EL (cell line): ENCODE results near the gene EXOC6B.

Source experiments
- DNase-seq: peaks from one replicate; pipeline ENCODE4 v3.0.0-alpha.2; 2016

Gene EXOC6B

DNA sequence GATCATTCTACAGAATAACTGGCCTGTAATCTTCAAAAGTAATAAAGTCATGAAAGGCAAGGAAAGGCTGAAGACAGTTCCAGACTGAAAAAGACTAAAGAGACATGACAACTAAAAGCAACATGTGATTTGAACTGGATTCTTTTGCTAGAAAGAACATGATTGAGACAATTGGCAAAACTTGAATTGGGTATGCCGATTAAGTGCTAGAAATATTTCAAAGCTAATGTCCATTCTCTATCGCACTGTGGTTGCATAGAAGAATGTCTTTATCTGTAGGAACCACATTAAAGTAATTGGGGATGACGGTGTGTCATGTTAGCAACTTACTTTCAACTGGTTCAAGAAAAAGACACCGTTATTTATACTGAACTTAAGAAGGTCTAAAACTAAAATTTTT is 98.5 kb downstream of the EXOC6B start:
- no peak for DNase-seq

DNA sequence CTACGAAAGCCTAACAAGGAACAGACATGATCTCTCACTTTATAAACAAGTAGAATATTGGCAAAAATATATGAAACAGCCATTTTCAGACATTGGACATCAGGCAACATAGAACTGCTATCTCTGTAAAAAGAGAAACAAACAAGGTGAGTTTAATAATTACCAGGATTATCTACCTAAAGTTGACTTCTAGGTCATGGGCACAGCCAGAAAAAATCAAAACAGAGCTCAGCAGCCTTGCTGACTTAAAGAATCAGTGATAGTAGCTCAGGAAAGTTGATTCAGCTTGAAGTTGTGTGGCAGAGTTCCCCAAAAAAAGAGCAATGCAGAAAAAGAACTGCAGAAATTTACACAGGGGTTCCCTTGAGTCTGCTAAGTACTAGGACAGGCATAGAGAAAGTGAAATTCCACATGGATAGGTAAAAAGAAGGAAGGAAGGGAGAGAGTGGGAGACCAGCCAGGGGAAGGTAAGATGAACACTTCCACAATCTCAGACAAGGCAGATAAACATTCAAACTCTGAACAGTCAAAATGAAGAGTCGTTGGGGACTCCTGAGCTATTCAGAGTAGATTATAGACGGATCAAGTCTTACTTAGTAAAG is 102.0 kb downstream of the EXOC6B start:
- no peak for DNase-seq

DNA sequence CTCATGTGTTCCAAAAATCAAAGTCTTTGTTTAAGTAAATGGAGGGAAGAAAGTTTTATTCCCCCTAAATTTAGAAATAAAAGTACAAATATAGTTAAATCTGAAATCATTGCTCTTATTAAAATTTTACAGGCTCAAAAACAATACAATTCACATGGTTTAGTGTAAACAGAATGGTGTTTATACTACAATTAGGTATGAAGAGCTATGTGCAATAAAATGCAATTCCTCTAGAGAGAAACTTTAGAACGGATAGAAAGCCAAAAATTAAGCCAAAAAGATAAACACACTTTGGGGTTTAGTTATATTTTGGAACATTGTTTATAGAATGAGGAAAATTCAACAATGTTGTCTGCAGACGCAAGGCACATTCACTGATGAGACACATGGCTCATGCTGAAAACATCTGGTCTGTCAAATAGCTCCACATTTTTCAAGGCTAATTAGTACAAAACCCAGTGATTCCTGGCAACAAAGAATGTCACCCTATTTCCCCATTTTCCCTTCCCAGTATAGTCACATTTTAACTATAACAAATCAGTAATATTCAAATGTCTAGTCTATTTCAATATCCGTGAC is 103.3 kb downstream of the EXOC6B start:
- DNase-seq = peak; percentile 71

DNA sequence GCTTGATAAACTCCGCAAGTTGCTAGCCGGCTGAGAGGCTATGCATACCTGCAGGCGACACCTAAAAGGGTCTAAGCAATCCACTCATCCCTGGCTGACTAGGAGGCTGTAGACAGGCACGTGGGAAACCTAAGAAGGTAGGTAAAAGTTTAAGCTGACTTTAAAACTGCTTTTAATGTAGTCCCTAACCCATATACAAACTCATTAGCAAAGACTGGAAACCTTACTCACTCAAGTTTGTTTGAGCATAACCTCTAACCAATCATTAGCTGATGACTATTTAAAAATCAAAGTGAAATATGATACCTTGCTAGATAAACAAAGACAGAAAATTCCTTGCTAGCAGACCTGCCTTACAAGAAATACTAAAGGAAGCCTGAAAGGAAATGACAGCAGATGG is 106.4 kb downstream of the EXOC6B start:
- DNase-seq = peak; percentile 4

DNA sequence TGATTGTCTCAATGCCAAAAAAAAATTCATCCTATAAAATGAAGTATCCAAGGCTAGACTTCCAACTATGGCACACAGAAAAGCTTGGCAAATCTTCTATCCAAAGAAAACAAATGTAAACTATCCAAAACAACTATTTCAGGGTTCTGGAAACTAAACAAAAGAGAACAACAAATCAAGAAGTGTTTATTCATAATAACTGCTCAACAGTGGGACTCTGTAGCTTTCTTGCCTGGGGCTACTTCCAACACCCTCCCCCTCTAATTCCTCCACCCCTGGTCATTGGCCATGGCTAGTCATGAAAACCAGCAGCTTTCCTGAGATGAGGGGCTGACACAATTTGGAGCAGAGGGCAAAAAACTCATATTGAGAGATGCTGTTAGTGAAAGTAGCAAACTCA is 107.0 kb downstream of the EXOC6B start:
- peak; percentile 10 for DNase-seq

DNA sequence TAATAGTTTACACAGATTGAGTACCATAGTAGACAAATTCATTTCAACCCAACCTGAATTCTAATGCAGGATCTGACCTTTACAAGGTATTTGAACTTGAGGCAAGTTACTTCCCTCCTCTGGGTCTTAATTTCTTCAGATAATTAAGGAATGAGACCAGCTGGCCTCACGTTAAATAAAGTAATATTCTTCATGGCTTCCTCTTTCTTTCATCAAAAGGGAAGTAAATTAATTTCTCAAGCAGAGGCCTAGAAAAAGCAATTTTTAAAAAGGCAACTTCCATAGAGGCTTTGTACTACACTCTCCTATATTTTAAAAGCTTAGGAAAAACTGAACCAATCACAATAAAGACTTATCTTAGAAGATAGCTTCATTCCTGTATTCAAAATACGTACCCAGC is 109.2 kb downstream of the EXOC6B start:
- DNase-seq = no peak

DNA sequence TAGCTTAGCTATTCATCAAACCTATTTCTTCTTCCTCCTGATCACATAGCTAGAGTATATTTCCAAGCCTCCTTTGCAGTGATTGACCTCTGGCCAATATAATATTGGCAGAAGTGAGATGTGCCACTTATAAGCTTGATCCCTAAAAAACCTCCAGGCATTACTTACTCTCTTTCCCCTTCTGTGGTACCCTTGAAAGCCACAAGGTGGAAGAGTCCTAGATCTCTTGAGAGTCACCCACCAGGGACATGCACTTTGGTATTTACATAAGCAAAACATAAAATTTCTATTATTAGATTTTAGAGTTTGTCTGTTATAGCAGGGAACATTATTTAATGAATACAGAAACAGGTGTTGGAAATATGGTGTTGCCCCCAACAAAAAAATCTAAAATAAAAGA is 112.0 kb downstream of the EXOC6B start:
- no peak for DNase-seq

DNA sequence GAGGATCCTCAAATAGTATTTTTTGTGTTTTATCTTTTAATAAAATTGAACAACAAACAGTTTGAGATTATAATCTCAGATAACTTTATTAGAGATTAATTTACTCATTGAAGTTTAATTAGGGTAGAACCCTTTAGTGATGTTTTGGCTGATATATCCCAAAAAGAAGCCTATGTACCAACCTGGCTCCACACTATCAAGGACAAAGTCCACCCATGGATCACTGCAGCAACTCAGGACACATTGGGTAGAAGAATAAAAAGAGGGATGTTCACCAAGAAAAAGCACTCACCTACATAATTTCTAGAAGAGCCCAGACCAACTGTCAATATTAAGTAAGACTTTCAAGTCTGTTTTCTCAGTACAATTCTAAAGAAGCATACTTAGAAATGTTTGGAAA is 112.9 kb downstream of the EXOC6B start:
- DNase-seq = no peak

DNA sequence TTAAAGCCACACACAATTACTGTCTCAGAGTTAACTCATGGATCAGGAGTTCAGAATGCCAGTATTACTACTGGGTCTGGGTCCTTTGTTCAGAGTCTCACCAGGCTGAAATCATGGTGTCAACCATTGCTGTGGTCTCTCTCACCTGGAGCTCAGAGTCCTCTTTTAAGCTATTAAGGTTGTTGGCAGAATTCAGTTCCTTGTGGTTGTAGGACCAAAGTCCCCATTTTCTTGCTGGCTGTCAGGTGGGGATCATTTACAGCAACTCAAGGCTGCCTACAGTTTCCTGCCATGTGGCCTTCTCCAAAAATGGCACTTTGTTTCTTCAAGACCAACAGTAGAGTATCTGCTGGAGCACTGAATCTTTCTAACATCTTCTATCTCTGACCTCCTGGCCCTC is 113.5 kb downstream of the EXOC6B start:
- no peak for DNase-seq

DNA sequence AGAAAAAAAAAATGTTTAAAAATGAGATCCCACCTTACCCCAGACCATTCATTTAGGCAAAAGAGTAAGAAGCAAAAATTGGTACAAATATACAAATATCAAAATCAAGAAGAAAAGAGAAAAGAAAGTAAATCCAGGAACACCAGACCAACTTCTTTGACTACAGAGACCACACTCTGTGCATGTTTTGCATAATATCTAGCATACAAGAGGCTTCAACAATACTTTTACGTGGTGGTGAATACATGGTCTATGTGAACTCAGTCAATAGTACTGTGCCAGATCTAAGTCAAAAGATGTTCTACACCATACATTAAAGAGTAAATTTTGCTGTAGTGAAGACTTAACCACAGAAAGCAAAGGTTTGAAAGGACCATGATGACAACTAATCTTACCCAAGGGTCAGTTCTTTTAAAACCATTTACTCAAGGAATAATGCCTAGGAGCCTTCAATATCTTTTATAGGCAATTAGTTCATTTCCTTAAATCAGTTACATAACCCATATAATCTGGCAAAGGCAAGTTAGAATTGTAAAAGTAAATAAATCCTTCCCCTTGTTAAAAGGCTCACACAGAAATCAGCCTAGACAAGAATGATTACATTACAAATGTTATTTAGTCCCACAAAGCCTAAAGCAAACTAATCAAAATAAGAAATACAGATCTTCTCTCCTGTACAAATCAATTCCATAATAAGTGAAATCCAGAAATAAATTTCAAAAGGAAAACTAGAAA is 115.2 kb downstream of the EXOC6B start:
- no peak for DNase-seq

DNA sequence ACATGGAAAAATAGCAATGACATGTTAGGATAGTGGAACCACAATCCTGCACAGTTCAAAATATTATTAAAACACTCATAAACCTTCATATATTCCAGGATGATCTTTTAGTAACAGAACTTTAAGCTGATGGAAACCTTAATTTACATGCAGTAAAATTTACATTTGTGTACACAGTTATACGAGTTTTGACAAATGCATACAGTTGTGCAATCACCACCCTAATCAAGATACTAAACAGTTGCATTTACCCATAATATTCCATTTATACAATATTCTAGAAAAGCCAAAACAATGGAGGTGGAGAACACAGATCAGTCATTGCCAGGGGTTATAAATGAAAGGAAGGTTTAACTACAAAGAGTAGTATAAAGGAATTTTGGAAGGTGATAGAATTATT is 117.6 kb downstream of the EXOC6B start:
- DNase-seq = no peak

DNA sequence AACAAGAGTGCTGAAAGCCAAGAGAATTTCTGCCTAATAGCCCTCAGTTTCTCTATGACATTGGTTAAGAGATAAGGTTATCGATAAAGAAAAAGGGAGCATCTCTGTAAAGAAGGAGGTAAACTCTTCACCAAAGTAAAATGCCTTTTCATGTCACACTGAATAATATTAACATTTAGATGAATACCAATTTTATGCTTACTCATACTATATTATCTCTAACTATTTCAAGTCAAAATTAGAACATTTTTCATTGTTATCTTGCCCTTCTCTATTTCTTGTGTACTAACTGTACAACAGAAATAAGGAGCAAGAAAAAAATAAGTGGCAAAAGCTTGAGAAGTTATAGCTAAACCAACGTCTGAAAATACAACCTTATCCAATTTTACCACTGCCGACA is 127.5 kb downstream of the EXOC6B start:
- DNase-seq = no peak

DNA sequence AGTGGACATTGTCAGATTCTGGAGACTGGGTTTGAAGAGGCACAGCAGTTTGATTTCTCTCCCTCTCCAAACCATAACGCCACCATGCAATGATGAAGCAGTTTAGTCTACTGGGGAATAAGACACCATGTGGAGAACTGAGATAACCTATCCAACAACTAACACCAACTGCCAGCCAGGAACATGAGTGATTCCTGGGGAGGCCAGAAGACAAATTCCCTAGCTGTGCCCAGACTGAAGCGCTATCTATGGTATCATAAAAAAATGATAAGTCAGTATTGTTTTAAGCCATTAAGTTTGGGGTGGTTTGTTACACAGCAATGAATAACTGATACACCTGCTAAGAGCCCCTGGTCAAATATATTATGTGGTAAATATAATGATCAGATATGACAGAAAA is 129.3 kb downstream of the EXOC6B start:
- DNase-seq = no peak

DNA sequence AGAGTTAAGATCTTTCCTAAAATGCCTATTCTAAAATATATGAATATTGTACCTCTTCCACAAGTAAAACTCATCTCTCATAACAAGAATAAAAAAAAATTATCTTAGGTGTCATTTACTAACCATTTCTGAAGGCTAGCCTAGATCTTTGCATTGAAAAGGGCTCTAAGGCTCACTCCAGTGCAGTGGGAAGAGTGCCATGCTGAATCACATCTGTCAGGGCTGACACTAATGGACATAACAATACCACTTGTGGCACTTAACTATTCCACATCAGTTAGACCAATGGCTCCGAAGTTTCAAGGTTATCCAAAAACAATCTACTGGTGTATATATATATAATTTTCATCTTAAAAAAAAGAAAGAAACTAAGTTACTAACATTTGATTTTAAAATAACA is 130.2 kb downstream of the EXOC6B start:
- DNase-seq = no peak

DNA sequence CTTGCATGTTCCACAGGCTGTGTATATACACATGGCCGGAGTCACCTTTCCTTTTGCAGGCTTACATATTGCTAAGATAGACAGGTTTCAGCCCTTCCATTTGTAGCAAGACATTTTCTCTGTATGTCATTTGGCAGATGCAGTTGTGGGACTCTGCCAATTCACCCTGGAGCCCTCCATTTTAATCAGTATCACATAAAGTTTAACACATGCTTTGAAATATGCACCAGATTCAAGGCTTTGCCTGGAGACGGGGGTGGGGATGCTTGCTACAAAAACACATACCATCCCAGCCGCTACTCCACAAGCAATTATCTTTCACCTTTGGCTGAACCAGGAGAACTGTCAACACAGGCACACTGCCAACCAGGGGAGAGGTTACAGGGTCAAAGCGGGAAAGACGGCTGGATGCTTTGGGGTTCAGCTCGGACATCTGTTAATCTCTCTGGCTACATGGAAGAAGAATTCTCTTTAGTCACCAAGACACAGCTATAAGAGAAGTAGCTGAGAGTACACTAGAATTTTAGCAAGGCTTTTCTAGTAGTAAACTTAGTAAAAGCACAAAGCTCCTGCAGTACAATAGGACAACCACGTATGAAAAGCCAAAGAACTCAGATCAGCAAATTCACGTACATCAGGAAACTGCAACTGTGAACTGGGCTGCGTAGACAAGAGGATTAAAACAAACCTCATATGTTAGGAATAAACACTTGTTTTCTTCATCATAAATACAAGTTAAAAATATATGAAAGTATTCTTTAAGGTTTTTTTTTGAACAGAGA is 130.9 kb downstream of the EXOC6B start:
- peak; percentile 63 for DNase-seq

DNA sequence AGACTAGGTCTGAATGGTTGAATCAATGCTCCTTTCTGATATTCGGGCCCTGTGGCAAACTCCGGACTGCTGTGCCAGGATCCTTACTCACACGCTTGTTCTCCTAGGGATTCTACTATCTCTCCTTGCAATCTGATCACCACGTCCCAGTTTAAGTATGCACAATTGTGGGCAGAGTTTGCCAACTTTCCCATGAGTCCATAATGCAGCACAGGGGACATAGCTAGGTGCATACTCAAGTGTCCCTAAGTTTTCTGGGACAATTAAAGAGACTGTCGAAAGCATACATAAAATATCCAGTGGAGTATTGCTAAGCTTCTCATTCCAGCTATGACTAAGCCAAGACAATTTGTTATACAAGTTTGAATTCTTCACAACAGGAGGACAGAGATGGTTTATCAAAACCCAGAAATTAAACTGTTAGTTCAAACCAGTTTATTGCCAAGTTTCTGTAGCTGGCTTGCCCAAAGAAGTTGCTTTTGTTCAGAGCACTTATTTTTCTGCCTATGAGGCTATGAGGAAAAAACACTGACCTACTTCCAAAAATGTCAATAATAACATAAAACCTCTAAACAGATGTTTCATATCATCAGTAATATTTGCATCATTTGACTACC is 136.1 kb downstream of the EXOC6B start:
- DNase-seq = no peak

DNA sequence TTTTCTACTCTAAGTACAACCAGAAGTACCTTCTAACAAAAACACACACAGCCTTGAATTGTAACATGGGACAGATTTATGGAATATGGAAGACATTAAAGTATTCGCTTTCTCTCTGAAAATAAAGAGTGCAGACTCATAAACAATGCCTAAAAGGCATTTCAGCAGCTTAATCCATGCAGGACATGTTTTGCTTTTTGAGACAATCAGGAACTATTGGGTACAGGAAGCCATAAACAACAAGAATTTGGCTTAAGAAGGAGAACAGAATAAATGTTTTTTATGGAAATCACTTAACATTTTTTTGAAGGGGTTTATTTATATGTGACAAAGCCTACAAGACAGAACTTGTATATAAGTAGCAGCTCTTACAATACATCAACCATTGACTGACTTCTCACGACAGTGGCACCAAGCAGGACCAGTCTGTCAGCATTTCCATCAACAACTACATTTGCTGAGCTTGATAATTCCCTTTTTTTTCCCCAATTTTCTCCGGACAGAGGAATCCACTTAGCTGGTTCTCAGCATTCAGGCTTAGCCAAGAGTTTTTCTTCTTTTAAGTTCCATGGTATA is 140.1 kb downstream of the EXOC6B start:
- no peak for DNase-seq

DNA sequence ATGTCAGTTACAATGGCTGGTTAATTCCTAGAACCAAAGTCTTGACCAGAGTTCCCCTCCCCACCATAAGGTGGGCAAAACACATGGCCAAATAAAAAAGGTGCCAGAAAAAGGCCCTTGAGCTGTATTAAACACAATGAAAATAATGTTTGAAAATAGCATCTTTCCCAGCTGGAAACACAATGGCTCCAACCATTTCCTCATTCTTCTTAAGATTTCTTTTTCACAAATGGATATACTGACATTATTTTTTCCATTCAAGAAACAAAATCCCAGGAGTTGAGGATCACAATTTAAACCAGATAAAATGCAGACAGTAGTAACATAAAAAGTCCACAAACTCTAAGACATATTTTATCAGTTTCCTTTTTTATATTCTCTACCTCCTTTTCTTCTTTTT is 143.8 kb downstream of the EXOC6B start:
- DNase-seq = no peak

DNA sequence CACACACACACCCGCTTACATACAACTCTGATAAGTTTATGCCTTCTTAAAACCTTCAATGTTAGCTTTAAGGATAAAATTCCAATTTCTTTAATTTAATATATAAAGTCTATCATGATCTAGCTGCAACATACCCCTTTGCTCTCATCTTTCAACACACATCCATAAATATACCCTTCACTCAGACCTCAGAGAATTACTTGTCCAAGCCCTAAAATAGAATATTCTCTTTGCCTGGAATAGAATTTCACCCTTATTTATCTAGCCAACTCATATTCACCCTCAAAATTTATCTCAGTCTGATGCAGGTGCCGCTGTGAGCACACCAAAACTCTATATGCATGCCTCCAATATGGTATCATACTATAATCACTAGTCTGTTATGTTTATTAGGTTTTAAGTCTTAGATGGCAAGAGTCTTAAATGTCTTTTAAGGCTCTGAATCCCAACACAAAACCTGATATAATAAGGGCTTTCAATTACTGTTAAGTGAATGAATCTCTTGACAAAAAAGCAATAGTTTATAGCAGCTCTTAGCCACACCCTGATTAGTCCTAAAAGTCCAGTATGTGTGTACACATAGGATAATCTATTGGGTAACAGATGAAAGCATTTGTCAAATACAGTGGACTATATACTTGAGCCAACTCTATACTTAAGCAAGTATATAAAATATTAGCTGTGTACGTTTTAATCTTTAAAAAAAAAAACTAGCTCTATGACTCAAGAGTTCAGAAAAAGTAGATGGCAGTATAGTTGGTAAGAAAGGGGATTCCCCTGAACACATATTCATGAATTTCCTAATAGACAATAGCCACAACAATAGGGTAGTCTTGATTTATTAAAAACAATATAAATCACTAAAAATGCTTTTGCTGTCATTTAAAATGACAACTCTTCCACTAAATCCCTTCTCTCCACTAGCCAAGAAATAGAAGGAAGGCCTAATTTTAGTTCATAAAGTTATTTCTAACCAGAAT is 144.5 kb downstream of the EXOC6B start:
- no peak for DNase-seq

DNA sequence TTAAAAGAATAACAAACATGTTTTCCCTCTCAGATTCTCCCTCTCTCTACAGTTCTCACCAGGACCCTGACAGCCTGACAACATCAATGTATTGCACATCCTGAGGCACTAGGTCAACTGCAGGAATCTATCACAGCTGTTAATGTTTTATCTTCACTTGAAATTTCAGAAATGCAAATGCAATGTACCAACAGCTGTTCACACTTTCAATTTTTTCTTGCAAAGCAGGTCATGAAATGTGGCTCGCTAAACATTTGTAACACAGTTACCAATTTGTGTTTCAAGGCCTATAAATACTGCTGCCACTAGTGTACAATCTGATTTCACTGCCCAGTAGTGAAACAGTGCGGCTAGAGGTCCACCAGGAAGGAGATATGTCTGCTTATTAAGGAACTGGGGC is 147.8 kb downstream of the EXOC6B start:
- no peak for DNase-seq

DNA sequence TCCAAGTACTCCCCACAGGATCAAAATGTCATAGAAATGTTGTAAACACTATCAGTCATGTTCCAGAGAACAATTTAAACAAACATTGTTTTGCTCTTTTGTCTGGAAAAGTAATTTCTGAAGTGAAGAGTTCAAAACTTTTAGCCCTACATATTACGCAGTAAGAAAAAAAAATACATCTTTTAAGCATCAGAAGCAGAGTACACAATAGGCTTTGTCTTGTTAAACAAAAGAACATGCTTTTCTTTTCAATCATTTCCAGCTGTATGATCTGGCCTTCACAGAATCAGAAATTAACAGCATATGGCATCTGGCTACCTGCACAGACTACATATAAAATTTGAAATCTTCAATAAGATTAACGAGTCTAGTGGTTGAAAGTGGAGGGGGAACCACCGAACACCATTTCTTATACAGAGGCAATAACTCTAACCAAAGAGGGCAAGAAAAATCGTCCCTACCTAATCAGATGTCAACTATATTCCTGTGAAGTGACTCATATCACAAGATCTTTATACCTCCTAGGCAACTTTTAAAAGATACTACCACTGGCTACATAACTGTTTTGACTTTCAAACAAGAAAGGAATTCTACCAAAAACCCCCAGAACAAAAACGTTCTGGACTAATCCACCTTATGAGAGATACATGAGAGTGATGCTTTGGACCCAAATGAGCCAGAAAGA is 149.3 kb downstream of the EXOC6B start:
- peak; percentile 24 for DNase-seq
